C4-2B (cell line): ENCODE measurements around the gene GNB1.

Experiments used
- ZFX ChIP-seq: fragments of 450-650 bp; IDR thresholded peaks from 2 replicates; pipeline ENCODE4 v1.6.1; 2017
- TF ChIP-seq, protein P1 (sequence below): fragments of 450-650 bp; conservative IDR thresholded peaks from 2 replicates; pipeline ENCODE4 v1.5.1; 2017; ENCODE audit warnings: mild to moderate bottlenecking

- TF ChIP-seq, protein P1, sequence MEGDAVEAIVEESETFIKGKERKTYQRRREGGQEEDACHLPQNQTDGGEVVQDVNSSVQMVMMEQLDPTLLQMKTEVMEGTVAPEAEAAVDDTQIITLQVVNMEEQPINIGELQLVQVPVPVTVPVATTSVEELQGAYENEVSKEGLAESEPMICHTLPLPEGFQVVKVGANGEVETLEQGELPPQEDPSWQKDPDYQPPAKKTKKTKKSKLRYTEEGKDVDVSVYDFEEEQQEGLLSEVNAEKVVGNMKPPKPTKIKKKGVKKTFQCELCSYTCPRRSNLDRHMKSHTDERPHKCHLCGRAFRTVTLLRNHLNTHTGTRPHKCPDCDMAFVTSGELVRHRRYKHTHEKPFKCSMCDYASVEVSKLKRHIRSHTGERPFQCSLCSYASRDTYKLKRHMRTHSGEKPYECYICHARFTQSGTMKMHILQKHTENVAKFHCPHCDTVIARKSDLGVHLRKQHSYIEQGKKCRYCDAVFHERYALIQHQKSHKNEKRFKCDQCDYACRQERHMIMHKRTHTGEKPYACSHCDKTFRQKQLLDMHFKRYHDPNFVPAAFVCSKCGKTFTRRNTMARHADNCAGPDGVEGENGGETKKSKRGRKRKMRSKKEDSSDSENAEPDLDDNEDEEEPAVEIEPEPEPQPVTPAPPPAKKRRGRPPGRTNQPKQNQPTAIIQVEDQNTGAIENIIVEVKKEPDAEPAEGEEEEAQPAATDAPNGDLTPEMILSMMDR: no peak
- no peak for TF ChIP-seq ZFX
These were observed 109.4 kb downstream of the GNB1 start for GRCh38 chr1:1781526-1781903.
